K562 (cell line): ENCODE measurements around the gene LY6G6F. TPM values are rescaled to one million over a fixed set of nuclear protein-coding genes. Genes with fewer than 3 reads are reported as not detected.
A peak's percentile ranks its signal among the peaks of the same experiment; 100 is the strongest.

ENCODE experiments used
- ARID3B ChIP-seq: fragments of 250-450 bp; sonication (Bioruptor Pico); IDR thresholded peaks from 2 replicates; pipeline ENCODE4 v1.4.0; 2020; ENCODE audit warnings: borderline replicate concordance
- CBX1 ChIP-seq: sonication (generic); IDR thresholded peaks from 2 replicates; pipeline ENCODE4 v1.6.1; 2016; ENCODE audit warnings: antibody characterized with exemption, low read depth, mild to moderate bottlenecking
- CREB3 ChIP-seq: fragments of 450-650 bp; conservative IDR thresholded peaks from 2 replicates; pipeline ENCODE4 v1.6.1; 2016; ENCODE audit warnings: missing genetic modification characterization, low read depth, mild to moderate bottlenecking, missing compliant biosample characterization, moderate library complexity
- DIDO1 ChIP-seq: fragments of 450-650 bp; IDR thresholded peaks from 2 replicates; pipeline ENCODE4 v1.6.1; 2016; ENCODE audit warnings: low read depth, missing biosample characterization, missing genetic modification characterization
- ETV1 ChIP-seq: fragments of 450-650 bp; conservative IDR thresholded peaks from 2 replicates; pipeline ENCODE4 v1.6.1; 2016; ENCODE audit warnings: missing genetic modification characterization, control low read depth, low read depth, missing compliant biosample characterization
- GMEB1 ChIP-seq: fragments of 250-450 bp; sonication (Bioruptor Pico); IDR thresholded peaks from 2 replicates; pipeline ENCODE4 v1.4.0; 2020; ENCODE audit warnings: mild to moderate bottlenecking
- ID3 ChIP-seq, 2 experiments: fragments of 250-450 bp in 1 of 2; fragments of 450-650 bp in 1 of 2; sonication (Bioruptor Pico) in 1 of 2; IDR thresholded peaks; 2 replicates each; pipeline versions ENCODE4 v1.6.1 to v1.8.0; 2016 to 2021; ENCODE audit warnings: mild to moderate bottlenecking in 2 of 2, moderate library complexity in 2 of 2, missing compliant biosample characterization in 1 of 2, missing genetic modification characterization in 1 of 2
- L3MBTL2 ChIP-seq: fragments of 450-650 bp; IDR thresholded peaks from 2 replicates; pipeline ENCODE4 v1.6.1; 2016; ENCODE audit warnings: mild to moderate bottlenecking, moderate library complexity
- MNT ChIP-seq, 2 experiments: fragments of 450-650 bp; conservative IDR thresholded peaks; 2 replicates each; pipeline ENCODE4 v1.6.1; 2017; ENCODE audit warnings: mild to moderate bottlenecking in 2 of 2, moderate library complexity in 2 of 2
- POLR2H ChIP-seq: IDR thresholded peaks from 2 replicates; pipeline ENCODE4 v1.6.1; 2016; ENCODE audit warnings: missing genetic modification characterization, low read depth, mild to moderate bottlenecking, control low read depth, missing compliant biosample characterization, moderate library complexity
- RCOR1 ChIP-seq, 2 experiments: IDR thresholded peaks; 2 replicates each; pipeline ENCODE4 v1.6.1; 2012; ENCODE audit warnings: low read depth in 2 of 2, low read length in 2 of 2, borderline replicate concordance in 1 of 2, improper control_type of control experiment in 1 of 2
- SNAPC5 ChIP-seq: fragments of 250-450 bp; sonication (Bioruptor Pico); IDR thresholded peaks from 2 replicates; pipeline ENCODE4 v1.8.0; 2021; ENCODE audit warnings: moderate library complexity, mild to moderate bottlenecking, inconsistent platforms
- ZNF217 ChIP-seq: sonication (generic); formaldehyde crosslinking; IDR thresholded peaks from 2 replicates; pipeline ENCODE4 v1.8.0; 2022; ENCODE audit warnings: mild to moderate bottlenecking, missing genetic modification reagents
- ZNF277 ChIP-seq: fragments of 250-450 bp; sonication (Bioruptor Pico); IDR thresholded peaks from 2 replicates; pipeline ENCODE4 v1.8.0; 2022; ENCODE audit warnings: inconsistent platforms, mild to moderate bottlenecking, moderate library complexity, borderline replicate concordance
- ZNF280B ChIP-seq: fragments of 250-450 bp; sonication (Bioruptor Pico); IDR thresholded peaks from 2 replicates; pipeline ENCODE4 v1.5.1; 2021; ENCODE audit warnings: mild to moderate bottlenecking
- polyA plus RNA-seq, 8 experiments: library from polyadenylated mRNA; depleted of rRNA in 4 of 8; stranded (reverse) in 5 of 8; unstranded in 3 of 8; fragments of >200 nt; fragmentation: Nextera tagmentation in 2 of 8; fragmentation: Illumina TruSeq in 1 of 8; extraction: Ambion mirVana in 2 of 8; extraction: Trizol in 1 of 8; gene quantifications; 2 replicates each; pipeline versions ENCODE4 v1.2.1 to v1.2.3, GENCODE V29; 2011 to 2014; ENCODE audit warnings: inconsistent platforms in 1 of 8, missing spikeins in 1 of 8
- total RNA-seq, 7 experiments: library from RNA; depleted of rRNA in 6 of 7; stranded (reverse); fragments of >200 nt in 6 of 7; fragmentation: Illumina TruSeq in 2 of 7; extraction: Trizol in 2 of 7; gene quantifications; 2 replicates each; pipeline versions ENCODE4 v1.2.1 to v1.2.3, GENCODE V29; 2011 to 2021; ENCODE audit warnings: low replicate concordance in 1 of 7

LY6G6F gene
- total and polyA plus RNA-seq, 9 of the 15 experiments (the other 6 are each of a cell fraction or from before 2014, with no cell fraction given): 0.14 to 0.50 (median 0.28) TPM; not detected in 2

GRCh38 chr6:31686483-31686882 lies 20.2 kb upstream of the LY6G6F start (continued):
- no peak for TF ChIP-seq ZNF280B
- TF ChIP-seq CBX1: no peak
- TF ChIP-seq ID3 (CRISPR knock-in tag; IDR thresholded peaks at IDR 0.05): no peak
- no peak for TF ChIP-seq ID3 (tag; IDR thresholded peaks at IDR 0.05)
- peak in 1 of 2 experiments; percentile 64; a peak in 2 of 4 replicates for TF ChIP-seq RCOR1 (IDR thresholded peaks at IDR 0.05; ENCODE audit: borderline replicate concordance in 1 of 2, low read depth in 2 of 2, low read length in 2 of 2)
- no peak for TF ChIP-seq ZNF277
- TF ChIP-seq CREB3 (tag): no peak
- TF ChIP-seq GMEB1: no peak
- TF ChIP-seq SNAPC5 (CRISPR knock-in tag): no peak
- TF ChIP-seq MNT (conservative IDR thresholded peaks at IDR 0.05): 0 out of 4 replicates have a peak, but pooled peaks of 1 of the 2 experiments have one; percentile 29
- 0 out of 2 replicates have a peak, but pooled peaks have one; percentile 15 for TF ChIP-seq ARID3B (CRISPR knock-in tag)
- no peak for TF ChIP-seq ZNF217
- no peak for TF ChIP-seq L3MBTL2
- no peak for TF ChIP-seq DIDO1 (tag)
- TF ChIP-seq POLR2H (tag): no peak
- TF ChIP-seq ETV1 (tag): no peak
